Hematopoietic multipotent progenitor cell treated with erythropoietin and hydrocortisone succinate and interleukin-3 and kit ligand, for 8 days (in vitro differentiated cells): ENCODE measurements around the gene PAN3.
A peak's percentile ranks its signal among the peaks of the same experiment; 100 is the strongest.

Experiments
- DNase-seq: peaks from one replicate; pipeline ENCODE4 v3.0.0-alpha.2; 2015

Gene PAN3

GRCh38 chr13:28229522-28230411, 91.4 kb downstream of the PAN3 start:
- DNase-seq = no peak

DNA sequence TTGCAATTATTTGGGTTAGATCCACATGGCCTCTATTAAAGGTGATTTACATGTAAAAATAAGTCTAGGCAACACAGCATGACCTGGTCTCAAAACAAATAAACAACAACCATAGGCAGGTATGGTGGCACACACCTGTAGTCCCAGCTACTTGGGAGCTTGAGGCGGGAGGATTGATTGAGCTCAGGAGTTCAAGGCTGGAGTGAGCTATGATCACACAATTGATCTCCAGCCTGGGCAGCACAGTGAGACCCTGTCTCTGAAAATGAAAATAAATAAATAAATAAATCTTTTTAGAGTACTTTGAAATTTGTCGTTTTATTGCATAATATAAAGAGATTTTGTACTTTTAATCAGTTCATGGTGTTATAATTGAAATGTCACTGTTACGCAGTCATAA, 93.3 kb downstream of the PAN3 start:
- DNase-seq = no peak

DNA sequence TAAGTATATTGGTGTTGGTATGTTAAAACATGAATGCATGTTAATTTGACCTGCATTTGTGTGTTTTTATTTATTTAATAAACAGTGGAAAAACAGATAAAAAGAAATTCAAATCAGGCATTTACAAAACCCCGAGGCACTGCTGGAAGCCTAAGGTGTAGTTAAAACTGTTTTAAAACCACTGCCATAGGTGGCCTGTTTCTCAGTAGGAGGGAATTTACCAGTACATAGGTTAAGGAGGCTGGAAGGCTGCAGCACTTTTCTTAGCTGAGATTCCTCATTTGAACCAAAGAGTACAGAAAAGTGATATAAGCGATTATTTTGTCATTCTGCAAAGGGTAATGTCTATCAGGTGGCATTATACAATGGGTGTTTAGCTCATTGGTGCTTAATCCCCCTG, 99.6 kb downstream of the PAN3 start:
- DNase-seq = no peak

- no peak for DNase-seq
Measured at GRCh38 chr13:28239374-28239773, 101.0 kb downstream of the PAN3 start.

- DNase-seq = no peak
Measured at GRCh38 chr13:28245465-28245864, 107.1 kb downstream of the PAN3 start.

DNA sequence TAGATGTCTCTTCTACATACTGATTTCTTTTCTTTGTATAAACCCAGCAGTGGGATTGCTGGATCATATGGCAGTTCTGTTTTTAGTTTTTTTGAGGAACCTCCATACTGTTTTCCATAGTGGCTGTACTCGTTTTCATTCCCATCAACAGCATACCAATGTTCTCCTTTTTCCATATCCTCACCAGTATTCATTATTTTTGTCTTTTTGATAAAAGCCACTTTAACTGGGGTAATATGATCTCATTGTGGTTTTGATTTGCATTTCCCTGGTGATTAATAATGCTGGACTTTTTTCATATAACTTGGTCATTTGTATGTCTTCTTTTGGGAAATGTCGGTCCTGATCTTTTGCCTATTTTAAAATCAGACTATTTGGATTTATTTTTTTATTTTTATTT, 108.5 kb downstream of the PAN3 start:
- no peak for DNase-seq

DNA sequence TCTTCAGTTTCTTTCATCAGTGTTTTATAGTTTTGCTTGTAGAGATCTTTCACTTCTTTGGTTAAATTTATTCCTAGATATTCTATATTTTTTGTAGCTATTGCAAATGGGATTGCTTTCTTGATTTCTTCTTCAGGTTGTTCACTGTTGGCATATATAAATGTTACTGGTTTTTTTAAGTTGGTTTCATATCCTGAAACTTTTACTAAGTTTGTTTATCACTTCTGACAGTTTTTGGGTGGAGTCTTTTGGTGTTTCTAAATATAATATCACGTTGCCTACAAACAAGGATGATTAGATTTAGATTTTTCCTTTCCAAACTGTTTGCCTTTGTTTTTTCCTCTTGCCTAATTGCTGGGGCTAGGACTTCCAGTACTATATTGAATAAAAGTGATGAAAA, 109.7 kb downstream of the PAN3 start:
- peak; percentile 30 for DNase-seq

DNA sequence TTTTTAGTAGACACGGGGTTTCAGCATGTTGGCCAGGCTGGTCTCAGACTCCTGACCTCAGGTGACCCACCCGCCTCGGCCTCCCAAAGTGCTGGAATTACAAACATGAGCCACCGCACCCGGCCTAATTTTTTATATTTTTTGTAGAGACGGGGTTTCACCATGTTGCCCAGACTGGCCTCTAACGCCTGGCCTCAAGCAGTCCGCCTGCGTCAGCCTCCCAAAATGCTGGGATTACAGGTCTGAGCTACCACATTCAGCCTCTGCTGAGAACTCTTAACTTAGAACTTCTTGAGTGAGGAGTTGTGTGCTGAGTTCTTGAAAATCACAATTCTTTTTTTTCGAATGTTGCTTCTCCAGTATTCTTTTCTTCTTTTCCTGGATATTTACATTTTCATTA, 112.2 kb downstream of the PAN3 start:
- DNase-seq = no peak

DNA sequence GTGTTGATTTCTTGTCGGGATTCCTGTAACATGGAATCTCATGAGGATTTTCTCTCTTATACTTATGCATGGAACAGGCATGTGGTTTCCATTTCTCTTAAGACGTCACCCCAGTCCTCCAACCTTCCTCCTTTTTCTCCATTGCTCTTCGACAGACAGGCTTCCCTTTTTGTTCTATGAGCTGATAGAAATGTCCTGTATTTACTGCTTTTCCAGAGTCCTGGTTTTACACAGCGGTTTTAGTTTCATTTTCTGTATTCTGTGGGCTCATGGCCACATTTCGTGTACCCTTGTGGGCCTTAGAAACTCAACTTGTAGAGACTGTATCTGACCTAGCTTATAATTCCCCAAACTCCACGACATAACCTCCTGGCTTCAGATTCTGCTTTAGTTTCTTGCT, 113.1 kb downstream of the PAN3 start:
- peak; percentile 12 for DNase-seq

DNA sequence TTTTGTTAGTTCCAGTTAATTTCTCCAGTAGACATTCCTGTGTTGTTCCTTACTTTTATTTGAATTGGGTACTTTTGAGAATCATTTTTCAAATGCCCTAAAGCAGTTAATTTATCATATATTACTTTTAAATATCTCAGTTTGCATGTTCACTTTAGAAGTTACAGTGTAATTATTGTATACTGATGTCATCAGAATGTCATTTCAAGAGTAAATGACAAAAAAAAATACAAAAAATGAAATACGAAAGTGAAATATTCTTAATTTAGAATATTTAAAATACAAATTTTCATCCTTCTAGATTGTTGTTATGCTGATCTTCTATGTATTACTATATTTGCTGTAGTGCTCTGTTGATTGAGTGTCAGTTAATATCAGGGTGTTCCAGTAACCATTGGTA, 114.2 kb downstream of the PAN3 start:
- no peak for DNase-seq

DNA sequence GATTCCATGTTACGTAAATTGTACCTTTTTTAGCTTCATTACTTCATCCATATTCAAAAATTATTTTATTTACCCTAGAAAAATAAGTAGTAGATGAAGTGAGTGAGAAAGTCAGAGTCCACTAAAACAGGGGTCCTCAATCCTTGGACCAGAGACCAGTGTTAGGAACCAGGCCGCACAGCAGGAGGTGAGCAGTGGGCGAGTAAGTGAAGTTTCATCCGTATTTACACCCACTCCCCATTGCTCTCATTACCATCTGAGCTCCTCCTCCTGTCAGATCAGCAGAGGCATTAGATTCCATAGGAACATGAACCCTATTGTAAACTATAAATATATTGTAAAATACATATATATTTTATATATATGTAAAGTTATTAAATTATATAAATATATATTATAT, 119.0 kb downstream of the PAN3 start:
- no peak for DNase-seq

- DNase-seq = no peak
Measured at GRCh38 chr13:28258417-28258816, 120.1 kb downstream of the PAN3 start.

DNA sequence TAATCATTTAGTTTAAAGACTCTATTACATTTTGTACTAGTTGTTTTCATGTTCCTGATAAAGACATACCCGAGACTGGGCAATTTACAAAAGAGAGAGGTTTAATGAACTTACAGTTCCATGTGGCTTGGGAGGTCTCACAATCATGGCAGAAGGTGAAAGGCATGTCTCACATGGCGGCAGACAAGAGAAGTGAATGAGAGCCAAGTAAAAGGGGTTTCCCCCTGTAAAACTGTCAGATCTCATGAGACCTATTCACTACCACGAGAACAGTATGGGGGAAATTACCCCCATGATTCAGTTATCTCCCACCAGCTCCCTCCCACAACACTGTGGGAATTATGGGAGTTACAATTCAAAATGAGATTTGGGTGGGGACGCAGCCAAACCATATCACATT, 129.2 kb downstream of the PAN3 start:
- DNase-seq = no peak

DNA sequence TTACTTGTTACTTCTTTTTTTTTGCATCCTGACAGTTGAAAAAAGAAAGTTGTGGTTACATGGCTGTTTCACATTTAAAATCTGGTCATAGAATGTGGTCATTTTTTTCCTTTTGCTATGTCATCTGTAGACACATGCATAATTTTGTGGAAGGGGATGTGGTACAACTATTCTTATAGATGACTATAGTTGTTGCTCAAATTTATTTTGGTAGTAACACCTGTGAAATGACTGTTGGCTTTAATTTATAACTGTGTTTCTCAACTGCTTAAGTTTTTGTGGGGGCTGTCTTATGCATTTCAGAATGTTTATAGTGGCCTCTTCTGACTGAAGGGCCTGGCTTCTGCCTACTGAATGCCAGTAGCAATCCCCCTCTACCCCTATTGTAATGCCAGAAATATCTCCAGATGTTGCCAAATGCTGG, 130.5 kb downstream of the PAN3 start:
- peak; percentile 13 for DNase-seq

DNA sequence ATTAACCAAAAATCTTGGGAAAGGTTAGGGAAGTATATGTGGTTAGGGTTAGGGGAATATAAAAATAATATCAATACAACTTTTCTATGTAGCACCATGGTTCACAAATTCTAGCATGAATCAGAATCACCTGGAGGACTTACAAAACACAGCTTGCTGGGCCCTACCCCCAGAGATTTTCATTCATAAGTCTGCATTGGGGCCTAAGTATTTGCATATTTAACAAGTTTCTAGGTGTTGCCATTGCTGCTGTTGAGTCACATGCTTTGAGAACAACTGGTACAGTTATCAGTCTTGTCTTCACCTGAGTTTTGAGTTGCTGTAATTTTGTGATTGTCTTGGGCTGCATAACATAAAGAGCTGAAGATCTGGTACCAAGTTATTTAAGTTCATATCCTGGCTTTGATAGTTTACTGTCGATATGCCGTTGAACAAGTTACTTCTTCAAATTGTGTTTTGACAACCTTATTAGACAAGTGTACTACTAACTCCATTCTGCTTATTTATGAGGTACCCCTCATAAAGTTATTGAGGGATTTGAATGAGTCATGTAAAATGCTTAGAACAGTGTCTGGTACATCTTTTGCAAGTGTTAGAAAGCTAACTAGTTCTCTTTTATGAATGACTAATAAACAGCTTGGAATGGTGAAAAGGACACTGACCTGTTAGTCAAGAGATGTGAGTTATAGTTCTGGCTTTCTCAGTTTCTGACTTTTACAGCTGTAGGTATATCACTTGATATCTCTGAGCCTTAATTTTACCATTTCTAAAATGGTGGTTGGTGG, 132.9 kb downstream of the PAN3 start:
- no peak for DNase-seq

DNA sequence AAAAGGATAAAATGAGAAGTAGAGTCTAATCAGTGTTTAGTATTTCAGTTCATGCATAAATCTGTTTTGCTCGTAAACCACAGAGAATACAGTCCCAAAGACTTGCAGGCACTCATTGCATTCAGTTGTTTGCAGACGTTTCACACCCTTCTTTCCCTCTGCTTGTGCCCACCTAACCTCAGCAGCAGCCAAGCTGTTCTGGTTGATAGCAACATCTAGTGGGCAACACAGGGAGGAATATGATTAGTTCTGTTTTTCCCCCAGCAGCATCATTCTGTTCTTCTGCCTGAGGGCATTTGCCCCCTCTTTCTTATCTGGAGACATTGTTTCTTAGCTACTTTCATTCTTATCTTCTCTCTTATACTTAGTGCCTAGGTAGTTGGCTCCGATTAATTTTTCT, 135.6 kb downstream of the PAN3 start:
- DNase-seq = peak; percentile 31

- DNase-seq = no peak
Measured at GRCh38 chr13:28282451-28282850, 144.1 kb downstream of the PAN3 start.

DNA sequence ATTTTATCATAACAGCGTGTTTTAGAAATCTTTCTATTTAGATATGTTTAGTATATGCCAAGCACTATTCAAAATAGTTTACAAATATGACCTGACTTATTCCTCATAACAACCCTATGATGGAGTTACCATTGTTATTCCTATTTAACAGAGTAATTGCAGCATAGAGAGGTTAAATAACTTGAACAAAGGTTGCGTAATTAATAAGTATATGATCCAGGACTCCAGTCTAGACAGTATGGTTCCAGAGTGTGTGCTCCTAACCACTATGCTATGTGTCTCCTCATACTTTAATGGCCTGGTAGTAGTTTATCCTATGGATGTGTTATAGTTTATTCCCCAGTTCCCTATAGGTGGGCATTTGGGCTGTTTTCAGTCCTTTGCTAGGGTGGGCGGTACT, 145.3 kb downstream of the PAN3 start:
- DNase-seq = no peak

GRCh38 chr13:28286263-28286662, 147.9 kb downstream of the PAN3 start:
- no peak for DNase-seq

DNA sequence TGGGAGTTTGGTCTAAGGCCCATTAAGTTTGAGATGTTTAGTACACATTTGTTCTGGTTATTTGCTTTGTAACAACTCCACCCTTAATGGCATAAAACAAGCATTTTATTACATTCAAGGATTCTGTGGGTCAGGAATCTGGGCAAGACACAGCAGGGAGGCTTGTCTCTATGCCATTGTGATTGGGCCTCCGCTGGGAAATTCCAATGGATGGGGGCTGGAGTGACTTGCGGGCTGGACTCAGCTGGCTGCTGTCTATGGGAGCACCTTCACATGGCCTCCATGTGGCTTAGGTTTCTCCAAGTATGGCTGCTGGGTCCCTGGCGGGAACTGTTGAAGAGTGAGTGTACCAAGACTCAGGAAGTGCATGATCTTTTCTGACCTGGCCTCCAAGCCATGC, 159.0 kb downstream of the PAN3 start:
- DNase-seq = no peak

GRCh38 chr13:28299916-28300315, 161.6 kb downstream of the PAN3 start:
- no peak for DNase-seq

- DNase-seq = no peak
Measured at GRCh38 chr13:28301839-28302238, 163.5 kb downstream of the PAN3 start.

DNA sequence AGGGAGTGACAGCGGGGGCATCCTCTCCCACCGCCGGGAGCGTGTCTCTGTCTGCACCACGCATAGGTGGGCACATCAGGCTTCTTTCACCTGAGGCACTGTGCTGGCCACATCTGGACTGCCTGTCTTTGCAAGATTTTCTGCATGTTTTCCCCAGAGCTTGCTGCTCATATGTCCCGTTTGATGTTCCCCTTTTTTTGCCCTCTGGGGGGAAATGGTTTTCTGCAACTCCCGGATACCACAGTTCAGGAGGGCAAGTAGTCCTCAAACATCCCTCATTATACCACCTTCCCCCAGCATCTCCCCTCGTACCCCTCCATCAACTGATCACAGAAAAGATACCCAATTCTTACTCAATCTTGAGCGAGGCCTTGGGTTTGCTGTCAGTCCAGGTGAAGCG, 168.0 kb downstream of the PAN3 start:
- DNase-seq = no peak

DNA sequence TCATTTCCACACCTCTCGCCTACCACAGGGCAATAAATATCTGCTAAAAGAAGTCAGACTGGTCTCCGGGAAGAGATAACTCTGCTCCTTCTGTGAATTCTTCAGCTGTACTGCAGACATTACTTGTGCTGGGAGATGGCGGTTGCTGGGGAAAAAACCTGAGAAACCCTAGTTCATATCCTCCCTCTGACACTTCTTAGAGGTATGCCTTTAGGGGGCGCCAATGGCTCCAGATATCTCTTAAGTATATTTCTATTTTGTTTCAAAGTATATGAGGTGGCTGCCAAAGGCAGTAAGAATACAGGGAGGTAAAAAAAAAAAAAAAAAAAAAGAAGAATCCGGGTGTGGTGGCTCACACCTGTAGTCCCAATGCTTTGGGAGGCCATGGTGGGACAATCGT, 175.2 kb downstream of the PAN3 start:
- DNase-seq = peak; percentile 55
